Activated B cell treated with CpG ODN at 0.5 μM for 24 hours (primary cell): ENCODE data around the gene SYNE4. TPM values are rescaled to one million over a fixed set of nuclear protein-coding genes. Genes with fewer than 3 reads are reported as not detected.
"Not testable (repeated sequence)": the region's sequence is repeated elsewhere in the genome, so short reads cannot be mapped to it uniquely, and the experiment has no call there.

Experiments
- ATAC-seq: fragments of 200-7000 bp; cut with Tn5 transposase; one replicate; pipeline ENCODE4 v1.10.0; 2021; ENCODE audit warnings: low read depth, mild to moderate bottlenecking, moderate library complexity
- CTCF ChIA-PET: fragments of 350-600 bp; sonication (Branson Sonifier 250); formaldehyde crosslinking; loops from one replicate; lab custom pipeline; 2021; ENCODE audit warnings: antibody characterized with exemption; lab: Charles Lee
- POLR2A ChIA-PET: fragments of 350-600 bp; sonication (Branson Sonifier 250); formaldehyde crosslinking; loops from one replicate; lab custom pipeline; 2021; ENCODE audit warnings: antibody characterized with exemption; lab: Charles Lee
- DNase-seq: peaks from one replicate; pipeline ENCODE4 v3.0.0; 2022
- H3K27ac Mint-ChIP-seq: one replicate; pipeline ENCODE4 v1.8.0; 2020; ENCODE audit warnings: mixed read lengths
- H3K27me3 Mint-ChIP-seq: one replicate; pipeline ENCODE4 v1.8.0; 2021; ENCODE audit warnings: mixed read lengths
- H3K36me3 Mint-ChIP-seq: one replicate; pipeline ENCODE4 v1.8.0; 2021; ENCODE audit warnings: low read depth, mixed read lengths
- H3K4me1 Mint-ChIP-seq: one replicate; pipeline ENCODE4 v1.8.0; 2021; ENCODE audit warnings: mixed read lengths
- H3K4me3 Mint-ChIP-seq: one replicate; pipeline ENCODE4 v1.8.0; 2020; ENCODE audit warnings: mild to moderate bottlenecking, mixed read lengths
- H3K9me3 Mint-ChIP-seq: one replicate; pipeline ENCODE4 v1.8.0; 2020; ENCODE audit warnings: mixed read lengths
- CTCF ChIP-seq: fragments of 200-600 bp; IDR thresholded peaks from one replicate; pipeline ENCODE4 v1.8.0; 2022; ENCODE audit warnings: antibody characterized with exemption, mild to moderate bottlenecking
- intact Hi-C: fragments of 100-400 bp; cut with micrococcal nuclease; formaldehyde crosslinking; loops from one replicate; pipeline ENCODE4 v1.15.1; 2024
- total RNA-seq: library from RNA; stranded (reverse); gene quantifications from 2 replicates; pipeline ENCODE4 v1.2.3, GENCODE V29; 2022

Gene SYNE4
- total RNA-seq, 1 donor from 2014 or later, result 3.7 TPM

- intact Hi-C loops, result no loop called here
- POLR2A ChIA-PET, result no interaction called here
- DNase-seq, result no peak
- H3K27ac Mint-ChIP-seq, result no peak overlapping the region
- no peak overlapping the region for H3K4me3 Mint-ChIP-seq
- CTCF ChIA-PET, result no interaction called here
- H3K36me3 Mint-ChIP-seq, result no peaks in the 10 kb centered on the region
- no peaks in the 10 kb centered on the region for H3K9me3 Mint-ChIP-seq
- peaks cover 44% of the 10 kb centered on the region for H3K27me3 Mint-ChIP-seq
- H3K4me1 Mint-ChIP-seq, result peaks cover 8% of the 10 kb centered on the region
- TF ChIP-seq CTCF, result no peak
- no peak for ATAC-seq
Measured at GRCh38 chr19:35983177-35983576, 25.4 kb downstream of the SYNE4 start.

GRCh38 chr19:35980997-35981396 is 27.6 kb downstream of the SYNE4 start:
- H3K4me3 Mint-ChIP-seq, H3K9me3 Mint-ChIP-seq, POLR2A ChIA-PET, H3K27ac Mint-ChIP-seq, intact Hi-C loops, CTCF ChIA-PET, ATAC-seq, DNase-seq, H3K4me1 Mint-ChIP-seq, H3K36me3 Mint-ChIP-seq: not testable (repeated sequence)
- peaks cover 44% of the 10 kb centered on the region for H3K27me3 Mint-ChIP-seq

- no peak overlapping the region for H3K27ac Mint-ChIP-seq
- TF ChIP-seq CTCF, result no peak
- no peaks in the 10 kb centered on the region for H3K4me1 Mint-ChIP-seq
- no peak for ATAC-seq
- POLR2A ChIA-PET, result no interaction called here
- H3K36me3 Mint-ChIP-seq, result no peaks in the 10 kb centered on the region
- DNase-seq, result no peak
- H3K4me3 Mint-ChIP-seq, result no peak overlapping the region
- intact Hi-C loops, result no loop called here
- H3K9me3 Mint-ChIP-seq, result no peaks in the 10 kb centered on the region
- CTCF ChIA-PET, result no interaction called here
- peaks cover 32% of the 10 kb centered on the region for H3K27me3 Mint-ChIP-seq
Measured at GRCh38 chr19:35978832-35979365, 29.7 kb downstream of the SYNE4 start.

- ATAC-seq, result no peak
- H3K27me3 Mint-ChIP-seq, result peaks cover 26% of the 10 kb centered on the region
- H3K27ac Mint-ChIP-seq, result no peak overlapping the region
- H3K36me3 Mint-ChIP-seq, result no peaks in the 10 kb centered on the region
- intact Hi-C loops, result no loop called here
- ChIA-PET CTCF (no interaction called here), POLR2A (no interaction called here)
- H3K4me3 Mint-ChIP-seq, result no peak overlapping the region
- DNase-seq, result no peak
- no peaks in the 10 kb centered on the region for H3K9me3 Mint-ChIP-seq
- no peaks in the 10 kb centered on the region for H3K4me1 Mint-ChIP-seq
- no peak for TF ChIP-seq CTCF
Measured at GRCh38 chr19:35978271-35978670, 30.3 kb downstream of the SYNE4 start.

- H3K4me3 Mint-ChIP-seq, result no peak overlapping the region
- peaks cover 22% of the 10 kb centered on the region for H3K27me3 Mint-ChIP-seq
- intact Hi-C loops, result no loop called here
- ChIA-PET CTCF (no interaction called here), POLR2A (no interaction called here)
- ATAC-seq (peak; percentile 50), DNase-seq (no peak)
- no peaks in the 10 kb centered on the region for H3K36me3 Mint-ChIP-seq
- H3K9me3 Mint-ChIP-seq, result no peaks in the 10 kb centered on the region
- no peaks in the 10 kb centered on the region for H3K4me1 Mint-ChIP-seq
- TF ChIP-seq CTCF, result no peak
- H3K27ac Mint-ChIP-seq, result no peak overlapping the region
Measured at GRCh38 chr19:35977446-35978222, 31.0 kb downstream of the SYNE4 start.
